NCI-H2107 treated with DMSO at 0.1 percent for 48 hours (cell line): ENCODE results near the gene KLHDC7B.

ENCODE experiments used
- DNase-seq: peaks from one replicate; lab custom pipeline; 2025; ENCODE audit not compliant: unreplicated experiment; lab: John Stamatoyannopoulos, UW

The KLHDC7B gene

DNA sequence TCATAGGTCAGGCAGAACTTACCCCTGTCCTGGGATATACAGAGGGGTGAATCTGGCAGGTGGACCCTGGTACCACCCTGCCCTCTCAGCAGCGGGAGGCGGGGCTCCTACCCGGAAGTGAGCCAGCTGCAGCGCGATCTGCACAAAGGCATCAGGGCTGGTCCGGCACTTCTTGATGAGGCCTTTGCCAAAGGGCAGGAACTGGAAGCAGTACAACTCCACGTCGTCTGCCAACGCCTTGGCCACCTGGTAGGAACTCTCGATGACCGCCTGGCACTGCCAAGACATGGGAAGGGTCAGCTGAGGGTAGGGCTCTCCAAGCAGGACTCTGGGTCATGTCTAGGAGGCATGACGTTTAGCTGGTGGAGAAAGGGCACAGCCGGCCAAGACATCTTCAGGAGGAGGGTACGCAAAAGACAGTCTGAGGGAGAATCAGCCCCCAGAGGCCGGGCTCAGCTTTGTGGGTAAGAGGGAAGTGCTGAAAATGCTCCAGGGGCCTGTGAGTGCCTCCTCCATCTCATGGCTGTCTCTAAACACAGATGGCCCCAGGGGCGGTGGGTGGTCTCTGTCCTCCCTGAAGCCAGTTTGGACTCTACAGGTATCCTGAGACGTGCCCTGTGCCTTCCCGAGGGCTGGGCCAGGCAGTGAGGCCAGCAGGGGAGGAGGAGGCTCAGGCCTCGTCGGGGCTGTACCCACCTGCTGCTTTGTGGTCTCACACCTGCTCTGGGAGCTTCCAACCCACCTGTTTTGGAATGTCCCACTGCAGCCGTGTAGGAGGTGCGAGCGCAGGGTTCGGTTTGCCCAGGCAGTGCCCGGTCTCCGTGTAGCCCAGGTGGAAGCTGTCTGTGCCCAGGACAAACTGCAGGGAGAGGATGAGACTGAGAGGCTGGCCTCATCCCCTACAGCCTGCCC, 25.8 kb downstream of the KLHDC7B start:
- no peak for DNase-seq

DNA sequence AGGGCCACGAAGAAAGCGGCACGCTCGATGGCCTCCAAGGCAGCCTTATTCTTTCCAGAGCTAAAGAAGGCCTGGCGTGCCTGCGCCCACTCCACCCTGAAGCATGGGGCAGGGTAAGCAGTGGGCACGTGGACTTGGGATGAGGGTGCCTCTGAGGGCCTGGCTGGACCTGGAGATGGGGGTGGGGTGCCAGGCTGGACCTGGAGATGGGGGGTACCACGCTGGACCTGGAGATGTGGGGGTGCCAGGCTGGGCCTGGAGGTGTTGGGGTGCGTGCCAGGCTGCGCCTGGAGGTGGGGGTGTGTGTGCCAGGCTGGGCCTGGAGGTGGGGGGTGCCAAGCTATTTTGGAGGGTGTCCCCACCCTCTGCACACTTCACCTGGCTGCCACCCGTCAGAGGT, 27.3 kb downstream of the KLHDC7B start:
- DNase-seq: no peak

DNA sequence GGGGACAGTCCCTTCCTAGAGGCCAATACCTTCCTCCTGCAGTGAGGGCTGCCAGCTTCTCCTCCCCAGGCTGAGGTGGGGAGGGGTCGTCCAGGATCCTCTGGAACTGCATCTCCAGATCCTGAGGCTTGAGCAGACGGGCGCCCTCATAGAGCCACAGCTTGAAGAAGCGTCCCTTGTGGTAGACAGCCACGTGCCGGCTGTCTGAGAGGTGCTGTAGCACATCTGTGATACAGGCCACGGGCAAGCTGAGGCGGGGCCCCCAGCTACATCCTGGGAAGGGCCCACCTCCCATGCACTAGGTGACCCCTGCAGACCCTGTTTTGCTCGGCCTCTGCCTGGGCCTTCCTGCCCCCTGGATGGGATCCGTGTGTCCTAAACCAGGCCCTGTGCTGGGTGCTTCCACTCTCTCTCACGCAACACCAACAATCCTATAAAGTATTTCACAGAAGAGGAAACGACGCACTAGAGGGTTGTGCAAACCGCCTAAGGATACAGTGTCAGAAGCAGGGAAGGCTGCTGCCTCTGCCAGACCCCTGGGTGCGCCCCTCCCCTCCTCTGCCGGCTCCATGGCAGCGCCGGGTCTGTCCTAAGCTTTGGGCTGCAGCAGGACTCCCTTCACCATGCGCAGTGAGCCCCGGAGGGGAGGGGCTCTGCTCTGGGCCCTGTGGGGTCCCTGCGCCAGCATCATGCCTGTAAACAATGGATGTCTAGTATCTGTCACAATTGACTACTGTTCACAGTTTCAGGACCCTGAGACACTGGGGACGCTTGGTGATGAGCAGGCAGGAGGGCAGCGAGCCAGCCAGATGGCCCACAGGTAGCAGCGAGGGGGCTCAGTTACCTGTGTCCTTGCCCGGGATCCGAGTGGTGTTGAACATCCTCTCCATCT, 28.0 kb downstream of the KLHDC7B start:
- no peak for DNase-seq

DNA sequence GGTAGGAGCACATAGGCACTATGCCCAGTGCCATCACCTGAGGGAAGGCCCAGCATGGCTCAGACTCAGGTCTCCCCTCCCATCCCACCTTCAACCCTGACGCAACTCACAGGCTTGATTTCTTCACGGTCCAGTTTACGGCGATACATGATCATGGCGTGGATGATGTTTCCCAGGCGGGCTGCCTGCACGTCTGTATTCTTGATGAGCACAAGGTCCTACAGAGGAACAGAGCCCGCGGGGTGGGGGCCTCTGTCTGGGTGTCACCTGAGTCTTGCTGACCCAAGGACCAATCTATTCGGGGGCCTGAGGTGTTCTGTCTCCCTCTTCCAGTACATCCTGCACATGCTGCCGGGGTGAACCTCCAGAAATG, 28.7 kb downstream of the KLHDC7B start:
- DNase-seq: no peak

DNA sequence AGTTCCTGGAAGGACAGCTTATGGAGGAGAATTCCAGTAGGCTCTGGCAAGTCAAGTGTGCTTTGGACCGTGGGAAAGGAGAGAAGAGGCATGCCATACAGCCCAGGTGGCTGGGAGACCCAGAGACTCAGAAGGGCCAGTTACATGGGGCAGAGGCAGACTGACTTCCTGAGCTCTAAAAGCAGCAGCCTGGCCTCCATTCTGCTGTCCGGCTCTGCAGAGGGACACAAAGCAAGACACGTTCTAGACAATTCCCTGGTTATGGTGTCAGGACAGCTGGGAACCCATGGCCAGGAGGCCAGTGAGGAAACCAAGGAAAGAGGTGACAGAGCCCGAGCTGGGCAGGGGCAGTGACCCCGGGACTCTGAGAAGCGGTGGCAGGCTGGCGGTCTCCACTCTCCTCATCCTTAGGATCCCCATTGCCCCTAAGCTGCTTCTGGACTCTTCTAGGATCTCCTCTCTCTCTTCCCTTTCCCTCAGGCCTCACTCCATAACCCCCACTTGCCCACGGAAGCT, 29.8 kb downstream of the KLHDC7B start:
- DNase-seq: no peak

DNA sequence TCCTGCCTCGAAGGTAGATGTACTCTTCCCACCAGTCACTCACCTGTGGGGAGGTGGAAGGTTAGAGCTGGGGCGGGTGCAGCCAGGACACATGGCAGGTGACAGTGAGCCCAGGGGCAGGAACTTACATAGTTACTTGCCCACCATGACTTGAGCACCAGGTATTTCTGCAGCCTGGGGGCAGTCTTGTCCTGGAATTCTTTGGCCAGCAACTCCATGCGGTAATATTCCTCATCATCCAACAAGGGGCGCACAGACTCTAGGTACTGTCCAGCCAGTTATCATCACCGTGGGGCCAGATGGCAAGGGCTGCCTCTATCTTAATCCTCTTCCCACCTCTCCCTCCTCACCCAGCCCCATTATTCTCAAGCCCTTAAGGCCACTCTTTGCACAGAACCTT, 30.4 kb downstream of the KLHDC7B start:
- DNase-seq: no peak

DNA sequence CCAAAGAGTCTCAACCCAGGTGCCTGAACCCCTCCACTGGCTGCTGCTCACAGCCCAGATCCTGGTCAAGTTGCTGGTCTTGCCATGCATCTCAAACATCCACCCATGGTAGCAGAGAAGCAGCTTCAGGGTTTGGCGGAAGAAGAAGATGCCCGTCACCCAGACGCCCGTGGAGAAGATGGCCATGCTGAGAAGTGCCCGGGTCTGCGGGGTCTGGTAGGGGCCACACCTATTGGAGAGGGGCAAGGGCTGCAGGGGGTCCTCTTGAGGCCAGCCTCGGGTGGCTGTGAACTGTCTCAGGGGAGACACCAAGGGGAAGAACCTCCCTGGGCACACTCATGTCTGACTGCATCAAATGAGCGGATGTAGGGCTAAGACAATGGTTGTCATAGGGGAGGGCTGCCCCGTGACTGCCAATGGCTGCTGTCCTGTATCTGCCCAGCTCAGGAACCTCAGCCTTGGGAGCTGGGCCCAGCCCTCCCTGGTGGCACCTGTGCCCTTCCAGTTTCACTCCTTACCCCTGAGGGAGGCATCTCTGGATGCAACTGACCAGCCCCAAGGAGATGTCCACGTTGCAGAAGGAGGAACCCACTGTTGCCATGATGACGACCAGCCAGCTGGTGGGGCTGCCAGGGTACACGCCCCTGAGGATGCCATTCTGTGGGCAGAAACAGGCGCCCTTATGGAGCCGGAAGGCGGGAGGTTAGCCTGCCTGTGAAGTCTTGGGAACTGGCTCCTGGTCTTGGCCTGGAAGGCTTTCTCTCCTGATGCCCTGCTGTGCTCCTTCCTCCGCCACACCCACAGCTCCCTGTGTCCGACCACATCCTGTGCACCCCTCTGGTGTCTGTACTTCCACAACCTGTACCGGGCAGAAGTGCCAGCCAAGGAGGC, 31.4 kb downstream of the KLHDC7B start:
- no peak for DNase-seq

DNA sequence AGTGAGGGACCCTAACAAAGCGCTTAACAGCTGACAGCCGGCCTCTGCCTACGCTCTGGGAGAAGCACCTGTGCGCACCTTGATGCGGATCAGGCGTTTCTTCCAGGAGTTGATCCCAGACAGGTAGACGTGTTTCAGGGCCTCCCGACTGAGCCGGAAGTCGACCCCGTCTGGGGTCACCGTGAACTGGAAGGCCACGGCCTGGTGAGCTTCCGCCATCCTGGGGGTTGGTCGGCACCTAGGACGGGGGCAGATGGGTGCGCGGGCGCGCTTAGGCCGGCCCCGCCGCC, 31.9 kb downstream of the KLHDC7B start:
- no peak for DNase-seq

DNA sequence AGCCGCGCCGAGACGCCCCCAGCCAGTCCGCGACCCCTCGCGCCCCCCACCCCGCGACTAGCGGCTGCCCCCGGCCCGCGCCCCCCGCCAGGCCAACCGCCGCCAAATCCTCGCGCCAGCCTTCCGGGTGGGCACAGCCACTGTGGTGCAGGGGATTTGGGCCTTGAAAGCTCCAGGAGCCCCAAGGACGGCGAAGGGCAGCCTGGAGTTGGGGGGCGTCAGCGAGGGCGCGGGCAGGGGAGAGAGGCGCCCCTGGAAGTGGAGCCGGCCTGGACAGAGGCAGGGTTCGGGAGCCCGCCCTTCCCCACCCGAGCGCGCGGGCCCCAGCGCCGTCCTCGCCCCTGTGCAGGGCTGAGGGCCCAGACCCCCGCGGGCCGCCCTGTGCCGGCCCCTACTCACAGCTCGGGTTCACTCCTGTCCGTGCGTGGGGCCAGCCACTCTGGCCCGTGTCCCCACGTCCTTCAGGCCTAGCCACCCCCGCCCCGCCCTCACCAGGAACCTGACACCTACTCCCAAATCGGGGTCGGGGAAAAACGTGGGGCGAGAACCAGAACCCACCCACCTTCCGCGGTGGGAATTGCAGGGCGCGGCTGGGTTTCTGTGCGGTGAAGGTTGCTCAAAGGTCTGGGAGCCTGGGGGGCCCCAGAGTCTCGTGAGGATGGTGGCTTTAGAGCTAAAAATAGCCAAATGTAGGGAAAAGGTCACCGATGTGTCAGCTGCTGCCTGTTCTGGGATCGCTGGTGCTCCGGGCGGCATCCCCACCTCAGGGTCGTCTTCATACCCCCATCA, 32.5 kb downstream of the KLHDC7B start, which contains the start of gene CPT1B:
Gene CPT1B (minus strand): TSS at position 441 of the 789 bp plus-strand sequence. CDS start 512 bp downstream, outside the sequence.
- DNase-seq: no peak

DNA sequence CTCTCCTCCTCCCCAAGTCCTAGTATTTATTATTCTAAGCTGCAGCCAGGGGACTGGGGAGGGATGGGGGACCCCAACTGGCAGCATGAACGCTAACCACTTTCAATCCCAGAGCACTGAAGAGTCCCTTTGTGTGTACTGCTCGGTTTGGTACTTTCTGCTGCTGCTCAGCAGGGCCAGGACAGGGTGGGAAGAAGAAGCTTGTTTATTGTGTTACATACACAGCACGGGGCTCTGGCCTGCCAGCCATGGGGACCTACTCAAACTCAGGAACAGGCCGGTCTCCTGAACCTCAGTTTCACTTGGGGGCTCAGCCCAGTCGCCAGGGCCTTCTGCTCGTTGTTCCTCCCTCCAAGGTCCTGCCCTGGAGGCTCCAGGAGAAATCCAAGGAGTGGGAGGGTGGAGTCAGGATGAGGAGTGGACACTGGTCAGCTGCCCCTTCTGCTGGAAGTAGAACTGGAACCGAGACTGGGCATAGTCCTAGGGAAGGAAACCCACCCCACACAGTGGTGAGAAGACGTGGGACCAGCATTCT, 33.1 kb downstream of the KLHDC7B start:
- DNase-seq: no peak

DNA sequence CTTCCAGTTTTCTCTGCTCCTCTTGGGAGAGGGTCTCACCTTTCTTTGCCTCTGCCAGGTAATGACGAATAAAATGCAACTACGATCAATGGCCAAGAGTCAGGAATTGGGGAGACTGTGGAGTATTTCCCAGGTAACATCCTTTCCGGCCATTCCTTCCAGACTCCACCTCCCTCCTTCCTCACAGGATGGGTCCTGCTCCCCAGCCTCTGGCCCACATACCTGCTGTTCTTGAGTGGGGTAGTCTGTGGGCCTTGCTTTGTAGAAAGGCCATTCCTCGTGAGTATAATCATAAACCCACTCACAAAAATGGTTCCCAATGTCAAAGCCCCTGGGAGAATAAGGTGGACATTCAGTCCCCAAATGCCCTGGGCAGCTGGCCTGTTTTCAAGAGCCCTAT, 34.1 kb downstream of the KLHDC7B start:
- DNase-seq: no peak

DNA sequence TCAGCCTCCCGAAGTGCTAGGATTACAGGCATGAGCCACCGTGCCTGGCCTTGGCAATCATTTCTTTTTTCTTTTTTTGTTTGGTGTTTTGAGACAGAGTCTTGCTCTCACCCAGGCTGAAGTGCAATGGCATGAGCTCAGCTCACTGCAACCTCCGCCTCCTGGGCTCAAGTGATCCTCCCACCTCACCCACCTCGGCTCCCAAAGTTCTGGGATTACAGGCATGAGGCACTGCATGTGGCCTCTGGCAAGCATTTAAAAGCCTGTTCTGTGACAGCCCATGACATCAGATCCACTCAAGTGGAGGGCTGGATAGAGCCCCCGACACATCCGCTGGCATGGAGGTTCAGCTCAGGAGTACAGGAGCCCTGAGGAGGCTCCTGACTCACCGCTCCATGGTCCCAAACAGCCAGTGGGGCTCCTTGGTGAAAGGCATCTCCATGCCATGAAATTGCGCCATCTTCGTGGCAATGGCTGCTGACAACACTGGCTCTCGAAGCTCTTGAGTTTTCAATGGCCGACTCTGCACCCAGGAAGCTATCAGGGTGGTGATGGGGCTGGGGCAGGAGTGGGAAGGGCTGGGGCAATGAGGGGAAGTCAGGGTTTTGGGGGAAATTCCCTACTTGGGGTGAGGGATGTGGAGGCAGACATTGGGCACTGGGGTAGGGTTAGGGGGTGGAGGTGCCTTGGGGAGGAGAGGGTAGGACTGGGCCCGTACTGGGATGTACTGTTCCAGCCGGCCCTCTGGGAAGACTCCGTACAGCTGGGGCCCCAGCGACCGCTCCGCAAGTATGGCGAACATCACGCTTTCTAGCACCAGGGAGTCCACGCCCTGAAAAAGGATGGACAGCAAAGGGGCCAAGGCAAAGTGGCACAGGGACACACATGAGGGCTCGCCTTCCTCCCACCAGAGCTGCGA, 35.6 kb downstream of the KLHDC7B start:
- DNase-seq: no peak

DNA sequence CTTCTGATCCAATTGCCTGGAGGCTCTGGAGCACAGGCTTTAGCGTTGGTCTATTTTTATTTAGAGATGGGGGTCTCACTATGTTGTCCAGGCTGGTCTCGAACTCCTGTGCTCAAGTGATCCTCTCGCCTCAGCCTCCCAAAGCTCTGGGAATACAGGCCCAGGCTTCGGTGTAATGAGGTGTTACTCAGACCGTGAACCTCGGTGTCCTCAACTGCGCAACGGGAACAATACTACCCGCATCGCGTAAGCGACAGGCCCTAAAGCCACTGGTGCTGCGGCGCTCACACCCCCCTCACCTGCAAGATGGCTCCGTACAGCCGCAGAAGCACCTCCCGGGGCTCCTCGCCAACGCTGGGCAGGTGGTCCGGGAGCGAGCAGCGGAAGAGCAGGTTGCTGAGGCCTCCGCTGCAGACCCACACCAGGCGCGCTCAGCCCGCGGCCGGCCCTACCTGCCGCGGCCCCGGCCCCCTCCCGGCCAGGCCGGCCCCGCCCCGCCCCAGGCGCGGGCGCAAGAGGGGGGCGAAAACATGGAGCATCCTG, 36.3 kb downstream of the KLHDC7B start:
- DNase-seq: no peak

DNA sequence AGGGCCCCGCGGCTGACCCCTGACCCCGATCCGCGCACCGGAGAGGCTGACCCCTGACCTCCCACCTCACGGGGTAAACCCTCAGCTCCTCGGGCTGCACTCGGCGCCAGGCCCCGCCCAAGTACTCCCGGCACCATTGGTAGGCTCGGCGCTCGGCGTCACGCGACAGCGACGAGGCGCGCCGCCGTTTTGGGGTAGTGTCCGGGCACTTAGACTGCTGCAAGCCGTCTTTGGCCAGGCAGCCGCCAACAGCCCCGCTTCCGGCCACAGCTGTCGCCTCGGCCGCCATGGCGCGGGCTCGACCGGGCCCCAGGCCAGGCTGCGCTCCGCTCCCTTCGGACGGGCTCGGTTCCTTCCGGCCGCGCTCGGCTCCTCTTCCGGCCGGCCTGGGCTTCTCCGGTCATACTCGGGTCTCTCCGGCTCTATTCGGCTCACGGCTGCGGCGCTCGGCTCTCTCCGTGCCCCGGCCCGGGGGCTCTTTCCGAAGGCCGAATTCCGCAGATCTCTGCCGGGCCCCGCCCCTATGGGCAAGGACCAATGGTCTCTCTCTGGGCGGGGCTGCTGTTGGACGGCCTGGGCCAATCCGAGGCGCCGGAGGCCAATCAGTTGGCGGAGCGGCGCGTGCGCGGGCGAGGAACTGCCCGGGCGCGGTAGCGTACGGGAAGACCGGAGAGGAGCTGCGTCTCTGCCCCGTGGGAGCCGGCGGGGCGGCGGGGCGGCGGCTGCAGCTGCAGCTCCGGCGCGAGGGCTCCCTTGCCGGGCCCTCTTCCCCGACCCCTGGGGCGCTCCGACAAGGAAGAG, 37.0 kb downstream of the KLHDC7B start, which contains the start of gene CHKB:
Gene CHKB (minus strand): TSS at position 357 of the 801 bp plus-strand sequence. CDS start 68 bp downstream, at position 289.
- DNase-seq: peak; percentile 86

DNA sequence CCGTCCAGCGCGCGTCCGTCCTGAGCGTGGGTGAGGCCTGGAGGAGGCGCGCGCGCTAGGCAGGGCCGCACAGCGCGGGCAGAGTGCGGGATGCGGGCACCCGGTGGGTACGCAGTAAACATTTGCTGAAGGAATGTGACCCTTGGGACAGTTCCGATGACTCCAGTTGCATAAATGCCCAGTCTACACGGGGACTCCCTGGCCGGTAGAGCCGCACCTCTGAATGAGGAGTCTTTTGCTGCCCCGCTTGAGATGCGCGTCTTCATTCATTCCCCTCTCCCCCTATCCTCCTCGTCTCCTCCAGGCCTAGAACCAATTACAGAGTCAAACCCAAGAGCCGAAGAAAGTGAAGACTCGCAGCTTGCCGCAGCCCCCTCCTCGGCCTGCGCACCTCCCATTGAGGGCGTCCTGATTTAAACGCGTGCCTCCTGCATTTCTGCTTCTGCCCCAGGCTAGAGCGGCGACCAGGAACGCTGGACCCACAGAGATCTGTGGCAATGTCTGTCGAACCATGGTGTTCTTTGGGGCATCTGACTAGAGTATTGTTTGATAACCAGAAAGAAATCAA, 37.7 kb downstream of the KLHDC7B start:
- DNase-seq: no peak

DNA sequence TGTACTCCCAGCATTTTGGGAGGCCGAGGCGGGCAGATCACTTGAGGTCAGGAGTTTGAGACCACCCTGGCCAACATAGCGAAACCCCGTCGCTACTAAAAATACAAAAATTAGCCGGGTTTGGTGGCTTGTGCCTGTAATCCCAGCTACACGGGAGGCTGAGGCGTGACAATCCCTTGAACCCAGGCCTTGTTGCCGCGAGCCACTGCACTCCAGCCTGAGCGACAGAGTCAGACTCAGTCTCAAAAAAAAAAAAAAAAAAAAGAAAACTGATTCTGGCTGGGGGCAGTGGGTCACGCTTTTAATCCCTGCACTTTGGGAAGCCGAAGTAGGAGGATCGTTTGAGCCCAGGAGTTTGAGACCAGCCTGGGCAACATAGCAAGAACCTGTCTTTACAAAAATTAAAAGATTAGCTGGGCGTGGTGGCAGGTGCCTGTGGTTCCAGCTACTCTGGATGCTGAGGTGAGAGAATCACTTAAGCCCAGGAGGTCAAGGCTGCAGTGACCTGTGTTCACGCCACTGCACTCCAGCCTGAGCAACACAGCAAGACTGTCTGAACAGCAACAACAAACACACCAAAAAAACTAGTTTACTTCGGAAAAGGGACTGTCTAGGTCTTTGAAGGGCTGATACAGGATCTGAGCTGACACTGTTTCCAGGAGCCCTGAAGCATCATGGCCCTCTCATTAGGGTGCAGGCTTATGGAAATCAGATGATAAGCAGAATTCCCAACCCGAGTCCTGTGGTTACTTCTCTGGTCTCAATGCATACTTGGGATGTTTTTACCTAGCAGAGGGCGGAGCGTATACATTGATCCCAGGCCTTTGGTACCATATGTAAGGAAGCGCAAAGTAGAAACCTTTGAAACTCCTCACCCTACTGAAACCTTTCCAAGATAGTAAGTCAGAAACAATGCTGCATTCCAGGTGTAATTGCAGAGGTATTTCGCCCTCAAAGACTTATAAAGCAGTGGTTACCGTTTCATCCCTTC, 38.7 kb downstream of the KLHDC7B start:
- DNase-seq: no peak
